ENCODE measurements around the gene OPHN1.

Gene OPHN1

DNA sequence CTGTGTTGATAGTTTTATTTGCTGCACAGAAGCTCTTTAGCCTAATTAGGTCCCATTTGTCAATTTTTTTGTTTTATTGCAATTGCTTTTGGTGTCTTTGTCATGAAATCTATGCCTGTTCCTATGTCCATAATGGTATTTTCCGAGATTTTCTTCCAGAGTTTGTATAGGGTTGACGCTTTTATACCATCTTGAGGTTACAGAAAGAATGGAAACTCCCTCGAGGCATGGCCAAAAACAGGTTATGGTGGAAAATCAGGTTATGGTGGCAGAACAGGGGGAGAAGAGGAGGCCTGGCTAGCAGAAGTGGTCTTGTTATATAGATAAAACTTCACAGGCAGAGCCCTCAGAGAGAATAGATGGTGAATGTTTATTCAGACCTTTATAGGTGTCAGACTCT is 21.6 kb downstream of the OPHN1 start:
- Histone ChIP-seq H3K4me1 (ENCODE audit: insufficient read depth, poor library complexity, severe bottlenecking) (no peaks in the 10 kb centered on the region), H3K27me3 (ENCODE audit: insufficient read depth, poor library complexity, severe bottlenecking) (no peaks in the 10 kb centered on the region), H3K9me3 (ENCODE audit: severe bottlenecking) (no peaks in the 10 kb centered on the region), H3K4me3 (ENCODE audit: severe bottlenecking) (no peak overlapping the region), H3K27ac (ENCODE audit: poor library complexity, severe bottlenecking) (no peak overlapping the region), H3K36me3 (ENCODE audit: low read depth) (no peaks in the 10 kb centered on the region)
- TF ChIP-seq, protein P1, sequence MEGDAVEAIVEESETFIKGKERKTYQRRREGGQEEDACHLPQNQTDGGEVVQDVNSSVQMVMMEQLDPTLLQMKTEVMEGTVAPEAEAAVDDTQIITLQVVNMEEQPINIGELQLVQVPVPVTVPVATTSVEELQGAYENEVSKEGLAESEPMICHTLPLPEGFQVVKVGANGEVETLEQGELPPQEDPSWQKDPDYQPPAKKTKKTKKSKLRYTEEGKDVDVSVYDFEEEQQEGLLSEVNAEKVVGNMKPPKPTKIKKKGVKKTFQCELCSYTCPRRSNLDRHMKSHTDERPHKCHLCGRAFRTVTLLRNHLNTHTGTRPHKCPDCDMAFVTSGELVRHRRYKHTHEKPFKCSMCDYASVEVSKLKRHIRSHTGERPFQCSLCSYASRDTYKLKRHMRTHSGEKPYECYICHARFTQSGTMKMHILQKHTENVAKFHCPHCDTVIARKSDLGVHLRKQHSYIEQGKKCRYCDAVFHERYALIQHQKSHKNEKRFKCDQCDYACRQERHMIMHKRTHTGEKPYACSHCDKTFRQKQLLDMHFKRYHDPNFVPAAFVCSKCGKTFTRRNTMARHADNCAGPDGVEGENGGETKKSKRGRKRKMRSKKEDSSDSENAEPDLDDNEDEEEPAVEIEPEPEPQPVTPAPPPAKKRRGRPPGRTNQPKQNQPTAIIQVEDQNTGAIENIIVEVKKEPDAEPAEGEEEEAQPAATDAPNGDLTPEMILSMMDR (IDR thresholded peaks at IDR 0.05; ENCODE audit: poor library complexity, severe bottlenecking) = no peak
- DNase-seq (ENCODE audit: low spot score) (no peak), ATAC-seq (ENCODE audit: low read depth) (no peak)

DNA sequence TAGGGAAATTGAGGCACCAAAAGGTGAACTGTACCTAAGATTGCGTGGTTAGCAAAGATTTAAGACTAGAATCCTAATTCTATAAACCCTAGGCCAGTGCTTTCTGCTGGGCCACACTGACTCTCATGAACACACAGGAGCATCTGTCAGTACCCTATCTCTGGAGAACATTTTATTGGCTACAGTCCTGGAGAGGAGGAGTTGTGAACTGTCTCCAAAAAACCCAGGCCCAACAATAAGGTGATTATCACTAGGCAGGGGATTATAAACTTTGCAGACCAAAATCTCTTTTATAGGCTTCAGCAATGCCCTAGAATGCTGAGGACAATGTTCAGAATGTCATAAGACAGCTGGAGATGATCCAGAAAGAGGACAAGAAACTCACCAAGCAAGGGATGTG is 24.1 kb downstream of the OPHN1 start:
- Histone ChIP-seq H3K27me3 (ENCODE audit: insufficient read depth, poor library complexity, severe bottlenecking) (no peaks in the 10 kb centered on the region), H3K9me3 (ENCODE audit: severe bottlenecking) (no peaks in the 10 kb centered on the region), H3K4me1 (ENCODE audit: insufficient read depth, poor library complexity, severe bottlenecking) (no peaks in the 10 kb centered on the region), H3K36me3 (ENCODE audit: low read depth) (no peaks in the 10 kb centered on the region), H3K4me3 (ENCODE audit: severe bottlenecking) (no peak overlapping the region), H3K27ac (ENCODE audit: poor library complexity, severe bottlenecking) (no peak overlapping the region)
- no peak for ATAC-seq (ENCODE audit: low read depth)
- no peak for DNase-seq (ENCODE audit: low spot score)
- TF ChIP-seq, protein P1 (IDR thresholded peaks at IDR 0.05; ENCODE audit: poor library complexity, severe bottlenecking) = no peak

DNA sequence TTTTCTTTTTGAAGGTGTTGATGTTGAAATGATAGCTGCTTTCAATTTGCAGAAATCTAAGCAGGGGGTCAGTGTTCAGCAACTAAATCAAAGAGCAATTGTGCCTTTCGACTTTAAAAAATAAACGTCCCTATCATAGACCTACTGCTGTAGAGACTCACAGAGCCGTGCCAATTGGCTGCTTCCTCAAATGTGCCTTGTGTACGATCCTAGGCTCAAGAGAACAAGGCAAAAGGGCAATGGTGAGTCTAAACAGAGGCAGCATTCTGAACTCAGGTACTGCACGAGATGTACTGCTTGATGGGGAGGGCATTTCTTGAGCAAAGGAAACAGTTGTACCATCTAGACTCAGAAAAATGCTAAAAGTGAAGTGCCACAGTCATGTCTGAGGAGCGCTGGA is 29.8 kb downstream of the OPHN1 start:
- Histone ChIP-seq H3K27me3 (ENCODE audit: insufficient read depth, poor library complexity, severe bottlenecking) (no peaks in the 10 kb centered on the region), H3K4me3 (ENCODE audit: severe bottlenecking) (no peak overlapping the region), H3K27ac (ENCODE audit: poor library complexity, severe bottlenecking) (no peak overlapping the region), H3K4me1 (ENCODE audit: insufficient read depth, poor library complexity, severe bottlenecking) (no peaks in the 10 kb centered on the region), H3K36me3 (ENCODE audit: low read depth) (no peaks in the 10 kb centered on the region), H3K9me3 (ENCODE audit: severe bottlenecking) (no peaks in the 10 kb centered on the region)
- no peak for DNase-seq (ENCODE audit: low spot score)
- ATAC-seq (ENCODE audit: low read depth) = no peak
- TF ChIP-seq, protein P1 (IDR thresholded peaks at IDR 0.05; ENCODE audit: poor library complexity, severe bottlenecking) = no peak

DNA sequence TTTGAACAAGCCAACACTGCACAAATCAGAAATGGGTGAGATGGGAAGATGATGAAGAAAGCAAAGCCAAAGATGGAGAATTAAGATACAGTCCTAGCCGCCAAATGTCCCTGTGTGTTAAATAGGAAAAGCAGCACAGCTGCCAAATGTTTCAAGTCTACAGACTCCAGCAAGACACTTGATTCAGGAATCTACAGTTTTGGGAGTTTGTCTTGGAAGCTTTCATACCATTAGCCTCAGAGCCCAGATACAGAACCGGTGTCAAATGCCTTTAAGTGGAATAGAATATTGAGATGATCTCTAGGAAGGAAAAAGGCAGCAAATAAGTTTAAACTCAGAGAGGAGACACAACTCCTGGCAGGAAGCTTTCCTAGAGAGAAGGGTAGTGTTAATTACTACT is 30.3 kb downstream of the OPHN1 start:
- Histone ChIP-seq H3K4me1 (ENCODE audit: insufficient read depth, poor library complexity, severe bottlenecking) (no peaks in the 10 kb centered on the region), H3K4me3 (ENCODE audit: severe bottlenecking) (no peak overlapping the region), H3K9me3 (ENCODE audit: severe bottlenecking) (no peaks in the 10 kb centered on the region), H3K27me3 (ENCODE audit: insufficient read depth, poor library complexity, severe bottlenecking) (no peaks in the 10 kb centered on the region), H3K27ac (ENCODE audit: poor library complexity, severe bottlenecking) (no peak overlapping the region), H3K36me3 (ENCODE audit: low read depth) (no peaks in the 10 kb centered on the region)
- no peak for ATAC-seq (ENCODE audit: low read depth)
- no peak for DNase-seq (ENCODE audit: low spot score)
- TF ChIP-seq, protein P1 (IDR thresholded peaks at IDR 0.05; ENCODE audit: poor library complexity, severe bottlenecking) = no peak

DNA sequence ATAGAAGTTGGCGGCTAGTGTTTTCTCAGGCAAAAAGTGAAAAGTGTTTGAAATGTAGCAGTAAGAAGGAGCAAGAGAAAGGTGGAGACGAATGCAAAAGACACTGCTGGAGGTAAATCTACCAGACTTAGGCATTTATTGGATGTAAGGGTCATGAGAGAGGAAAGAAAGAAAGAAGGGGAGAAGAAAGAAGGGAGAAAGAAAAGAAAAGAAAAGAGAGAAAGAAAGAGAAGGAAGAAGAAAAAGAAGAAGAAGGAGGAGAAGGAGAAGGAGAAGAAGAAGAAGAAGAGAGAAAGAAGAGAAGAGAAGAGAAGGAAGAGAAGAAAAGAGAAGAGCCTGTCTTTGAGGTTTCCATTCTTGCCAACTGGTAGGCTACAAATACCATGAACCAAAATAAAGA is 31.2 kb downstream of the OPHN1 start:
- ATAC-seq (ENCODE audit: low read depth) (no peak), DNase-seq (ENCODE audit: low spot score) (no peak)
- no peaks in the 10 kb centered on the region for H3K9me3 ChIP-seq (ENCODE audit: severe bottlenecking)

More for the DNA sequence above, 31.2 kb downstream of the OPHN1 start:
- TF ChIP-seq, protein P1 (IDR thresholded peaks at IDR 0.05; ENCODE audit: poor library complexity, severe bottlenecking) = no peak
- Histone ChIP-seq H3K27me3 (ENCODE audit: insufficient read depth, poor library complexity, severe bottlenecking) (no peaks in the 10 kb centered on the region), H3K36me3 (ENCODE audit: low read depth) (no peaks in the 10 kb centered on the region), H3K27ac (ENCODE audit: poor library complexity, severe bottlenecking) (no peak overlapping the region), H3K4me1 (ENCODE audit: insufficient read depth, poor library complexity, severe bottlenecking) (no peaks in the 10 kb centered on the region), H3K4me3 (ENCODE audit: severe bottlenecking) (no peak overlapping the region)

Measured in RWPE2 (cell line).